Neural progenitor cell (in vitro differentiated cells): ENCODE results near the gene ALDH2.
"Not testable (repeated sequence)": the region's sequence is repeated elsewhere in the genome, so short reads cannot be mapped to it uniquely, and the experiment has no call there.

Experiments
- EZH2 ChIP-seq: fragments of 200-600 bp; sonication (generic); IDR thresholded peaks from 2 replicates; pipeline ENCODE4 v1.6.1; 2017; ENCODE audit warnings: antibody characterized with exemption, mild to moderate bottlenecking, moderate library complexity
- EZH2phosphoT487 ChIP-seq: fragments of 200-600 bp; sonication (generic); IDR thresholded peaks from 2 replicates; pipeline ENCODE4 v1.6.1; 2017; ENCODE audit warnings: antibody characterized with exemption
- TF ChIP-seq, protein P1 (sequence below): fragments of 200-600 bp; sonication (generic); IDR thresholded peaks from 2 replicates; pipeline ENCODE4 v1.5.1; 2017; ENCODE audit warnings: antibody characterized with exemption, mild to moderate bottlenecking

- TF ChIP-seq, protein P1, sequence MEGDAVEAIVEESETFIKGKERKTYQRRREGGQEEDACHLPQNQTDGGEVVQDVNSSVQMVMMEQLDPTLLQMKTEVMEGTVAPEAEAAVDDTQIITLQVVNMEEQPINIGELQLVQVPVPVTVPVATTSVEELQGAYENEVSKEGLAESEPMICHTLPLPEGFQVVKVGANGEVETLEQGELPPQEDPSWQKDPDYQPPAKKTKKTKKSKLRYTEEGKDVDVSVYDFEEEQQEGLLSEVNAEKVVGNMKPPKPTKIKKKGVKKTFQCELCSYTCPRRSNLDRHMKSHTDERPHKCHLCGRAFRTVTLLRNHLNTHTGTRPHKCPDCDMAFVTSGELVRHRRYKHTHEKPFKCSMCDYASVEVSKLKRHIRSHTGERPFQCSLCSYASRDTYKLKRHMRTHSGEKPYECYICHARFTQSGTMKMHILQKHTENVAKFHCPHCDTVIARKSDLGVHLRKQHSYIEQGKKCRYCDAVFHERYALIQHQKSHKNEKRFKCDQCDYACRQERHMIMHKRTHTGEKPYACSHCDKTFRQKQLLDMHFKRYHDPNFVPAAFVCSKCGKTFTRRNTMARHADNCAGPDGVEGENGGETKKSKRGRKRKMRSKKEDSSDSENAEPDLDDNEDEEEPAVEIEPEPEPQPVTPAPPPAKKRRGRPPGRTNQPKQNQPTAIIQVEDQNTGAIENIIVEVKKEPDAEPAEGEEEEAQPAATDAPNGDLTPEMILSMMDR, result not testable (repeated sequence)
- TF ChIP-seq EZH2, EZH2phosphoT487: not testable (repeated sequence)
Measured at GRCh38 chr12:111834740-111835386, 68.1 kb downstream of the ALDH2 start.
